HepG2 (cell line): Measurements from ENCODE around the gene SEMA3F. TPM values are rescaled to one million over a fixed set of nuclear protein-coding genes. Genes with fewer than 3 reads are reported as not detected.

ENCODE experiments used
- DBP ChIP-seq: sonication (generic); formaldehyde crosslinking; IDR thresholded peaks from 2 replicates; pipeline ENCODE4 v1.4.0; 2020; ENCODE audit warnings: missing genetic modification reagents; ENCODE audit errors: not compliant biosample characterization
- FOXJ3 ChIP-seq: sonication (generic); formaldehyde crosslinking; IDR thresholded peaks from 2 replicates; pipeline ENCODE4 v1.4.0; 2020; ENCODE audit warnings: missing genetic modification reagents, mild to moderate bottlenecking, borderline replicate concordance
- KAT8 ChIP-seq: IDR thresholded peaks from 2 replicates; pipeline ENCODE4 v1.6.1; 2016; ENCODE audit warnings: missing genetic modification reagents, missing compliant biosample characterization
- KMT2B ChIP-seq: IDR thresholded peaks from 2 replicates; pipeline ENCODE4 v1.6.1; 2016; ENCODE audit warnings: missing genetic modification reagents, missing compliant biosample characterization
- MLXIP ChIP-seq: sonication (generic); formaldehyde crosslinking; IDR thresholded peaks from 2 replicates; pipeline ENCODE4 v1.9.0; 2021; ENCODE audit warnings: missing genetic modification reagents, borderline replicate concordance
- NCOA5 ChIP-seq: sonication (generic); formaldehyde crosslinking; IDR thresholded peaks from 2 replicates; pipeline ENCODE4 v1.4.0; 2020; ENCODE audit warnings: missing genetic modification reagents
- SETDB1 ChIP-seq: sonication (generic); formaldehyde crosslinking; IDR thresholded peaks from 2 replicates; pipeline ENCODE4 v1.5.1; 2020; ENCODE audit warnings: missing genetic modification reagents, mild to moderate bottlenecking, borderline replicate concordance
- SNAI1 ChIP-seq: sonication (generic); formaldehyde crosslinking; IDR thresholded peaks from 2 replicates; pipeline ENCODE4 v1.5.0; 2020; ENCODE audit warnings: mild to moderate bottlenecking, missing genetic modification reagents, borderline replicate concordance
- ZFP36L2 ChIP-seq: sonication (generic); formaldehyde crosslinking; IDR thresholded peaks from 2 replicates; pipeline ENCODE4 v1.4.0; 2020; ENCODE audit warnings: missing genetic modification reagents
- ZNF253 ChIP-seq: sonication (generic); formaldehyde crosslinking; IDR thresholded peaks from 2 replicates; pipeline ENCODE4 v1.8.0; 2022; ENCODE audit warnings: mild to moderate bottlenecking, missing genetic modification reagents, borderline replicate concordance
- ZNF552 ChIP-seq: sonication (generic); formaldehyde crosslinking; IDR thresholded peaks from 2 replicates; pipeline ENCODE4 v1.9.0; 2022; ENCODE audit warnings: missing genetic modification reagents, mild to moderate bottlenecking, borderline replicate concordance
- polyA plus RNA-seq, 8 experiments: library from polyadenylated mRNA; depleted of rRNA in 3 of 8; stranded (reverse) in 7 of 8; unstranded in 1 of 8; fragments of >200 nt; fragmentation: Illumina TruSeq in 4 of 8; extraction: Trizol in 4 of 8; gene quantifications; 2 replicates each; pipeline versions ENCODE4 v1.2.1 to v1.2.3, GENCODE V29; 2011 to 2016; ENCODE audit warnings: low read depth in 4 of 8, missing spikeins in 1 of 8, mixed read lengths in 1 of 8; ENCODE audit not compliant: insufficient read depth in 1 of 8
- total RNA-seq, 5 experiments: library from RNA; depleted of rRNA; stranded (reverse); fragments of >200 nt; fragmentation: Illumina TruSeq; extraction: Trizol; gene quantifications; 2 replicates each; pipeline ENCODE4 v1.2.3, GENCODE V29; 2016; ENCODE audit warnings: low read depth in 1 of 5
- TF ChIP-seq, protein P1 (sequence below): sonication (generic); formaldehyde crosslinking; IDR thresholded peaks from 2 replicates; pipeline ENCODE4 v1.5.0; 2020; ENCODE audit warnings: mild to moderate bottlenecking, missing genetic modification reagents, borderline replicate concordance
- TF ChIP-seq, protein P2 (sequence below): sonication (generic); formaldehyde crosslinking; IDR thresholded peaks from 2 replicates; pipeline ENCODE4 v1.8.0; 2022; ENCODE audit warnings: mild to moderate bottlenecking, missing genetic modification reagents
- TF ChIP-seq, protein P3 (sequence below): sonication (generic); formaldehyde crosslinking; IDR thresholded peaks from 2 replicates; pipeline ENCODE4 v1.4.0; 2020; ENCODE audit warnings: missing genetic modification reagents

The SEMA3F gene
- total and polyA plus RNA-seq, 2 of the 13 experiments (the other 11 are each of a cell fraction or from before 2014, with no cell fraction given), result 7.6 to 17.2 TPM

- TF ChIP-seq ZNF552 (CRISPR knock-in tag) (no peak), MLXIP (no peak), SETDB1 (CRISPR knock-in tag) (no peak), KAT8 (CRISPR knock-in tag) (peak; percentile 62; the same call in 1 of the 2 replicates), NCOA5 (CRISPR knock-in tag) (no peak), SNAI1 (CRISPR knock-in tag) (no peak; the same call in 1 of the 2 replicates), DBP (CRISPR knock-in tag) (no peak), FOXJ3 (CRISPR knock-in tag) (peak; percentile 67; the same call in 1 of the 2 replicates), ZNF253 (no peak), KMT2B (CRISPR knock-in tag) (no peak), ZFP36L2 (CRISPR knock-in tag) (no peak)
- TF ChIP-seq, protein P1, sequence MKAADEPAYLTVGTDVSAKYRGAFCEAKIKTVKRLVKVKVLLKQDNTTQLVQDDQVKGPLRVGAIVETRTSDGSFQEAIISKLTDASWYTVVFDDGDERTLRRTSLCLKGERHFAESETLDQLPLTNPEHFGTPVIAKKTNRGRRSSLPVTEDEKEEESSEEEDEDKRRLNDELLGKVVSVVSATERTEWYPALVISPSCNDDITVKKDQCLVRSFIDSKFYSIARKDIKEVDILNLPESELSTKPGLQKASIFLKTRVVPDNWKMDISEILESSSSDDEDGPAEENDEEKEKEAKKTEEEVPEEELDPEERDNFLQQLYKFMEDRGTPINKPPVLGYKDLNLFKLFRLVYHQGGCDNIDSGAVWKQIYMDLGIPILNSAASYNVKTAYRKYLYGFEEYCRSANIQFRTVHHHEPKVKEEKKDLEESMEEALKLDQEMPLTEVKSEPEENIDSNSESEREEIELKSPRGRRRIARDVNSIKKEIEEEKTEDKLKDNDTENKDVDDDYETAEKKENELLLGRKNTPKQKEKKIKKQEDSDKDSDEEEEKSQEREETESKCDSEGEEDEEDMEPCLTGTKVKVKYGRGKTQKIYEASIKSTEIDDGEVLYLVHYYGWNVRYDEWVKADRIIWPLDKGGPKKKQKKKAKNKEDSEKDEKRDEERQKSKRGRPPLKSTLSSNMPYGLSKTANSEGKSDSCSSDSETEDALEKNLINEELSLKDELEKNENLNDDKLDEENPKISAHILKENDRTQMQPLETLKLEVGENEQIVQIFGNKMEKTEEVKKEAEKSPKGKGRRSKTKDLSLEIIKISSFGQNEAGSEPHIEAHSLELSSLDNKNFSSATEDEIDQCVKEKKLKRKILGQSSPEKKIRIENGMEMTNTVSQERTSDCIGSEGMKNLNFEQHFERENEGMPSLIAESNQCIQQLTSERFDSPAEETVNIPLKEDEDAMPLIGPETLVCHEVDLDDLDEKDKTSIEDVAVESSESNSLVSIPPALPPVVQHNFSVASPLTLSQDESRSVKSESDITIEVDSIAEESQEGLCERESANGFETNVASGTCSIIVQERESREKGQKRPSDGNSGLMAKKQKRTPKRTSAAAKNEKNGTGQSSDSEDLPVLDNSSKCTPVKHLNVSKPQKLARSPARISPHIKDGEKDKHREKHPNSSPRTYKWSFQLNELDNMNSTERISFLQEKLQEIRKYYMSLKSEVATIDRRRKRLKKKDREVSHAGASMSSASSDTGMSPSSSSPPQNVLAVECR (CRISPR knock-in tag), result no peak; the same call in 1 of the 2 replicates
- TF ChIP-seq, protein P2, sequence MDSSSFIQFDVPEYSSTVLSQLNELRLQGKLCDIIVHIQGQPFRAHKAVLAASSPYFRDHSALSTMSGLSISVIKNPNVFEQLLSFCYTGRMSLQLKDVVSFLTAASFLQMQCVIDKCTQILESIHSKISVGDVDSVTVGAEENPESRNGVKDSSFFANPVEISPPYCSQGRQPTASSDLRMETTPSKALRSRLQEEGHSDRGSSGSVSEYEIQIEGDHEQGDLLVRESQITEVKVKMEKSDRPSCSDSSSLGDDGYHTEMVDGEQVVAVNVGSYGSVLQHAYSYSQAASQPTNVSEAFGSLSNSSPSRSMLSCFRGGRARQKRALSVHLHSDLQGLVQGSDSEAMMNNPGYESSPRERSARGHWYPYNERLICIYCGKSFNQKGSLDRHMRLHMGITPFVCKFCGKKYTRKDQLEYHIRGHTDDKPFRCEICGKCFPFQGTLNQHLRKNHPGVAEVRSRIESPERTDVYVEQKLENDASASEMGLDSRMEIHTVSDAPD (CRISPR knock-in tag), result peak; percentile 77; the same call in 1 of the 2 replicates
- TF ChIP-seq, protein P3, sequence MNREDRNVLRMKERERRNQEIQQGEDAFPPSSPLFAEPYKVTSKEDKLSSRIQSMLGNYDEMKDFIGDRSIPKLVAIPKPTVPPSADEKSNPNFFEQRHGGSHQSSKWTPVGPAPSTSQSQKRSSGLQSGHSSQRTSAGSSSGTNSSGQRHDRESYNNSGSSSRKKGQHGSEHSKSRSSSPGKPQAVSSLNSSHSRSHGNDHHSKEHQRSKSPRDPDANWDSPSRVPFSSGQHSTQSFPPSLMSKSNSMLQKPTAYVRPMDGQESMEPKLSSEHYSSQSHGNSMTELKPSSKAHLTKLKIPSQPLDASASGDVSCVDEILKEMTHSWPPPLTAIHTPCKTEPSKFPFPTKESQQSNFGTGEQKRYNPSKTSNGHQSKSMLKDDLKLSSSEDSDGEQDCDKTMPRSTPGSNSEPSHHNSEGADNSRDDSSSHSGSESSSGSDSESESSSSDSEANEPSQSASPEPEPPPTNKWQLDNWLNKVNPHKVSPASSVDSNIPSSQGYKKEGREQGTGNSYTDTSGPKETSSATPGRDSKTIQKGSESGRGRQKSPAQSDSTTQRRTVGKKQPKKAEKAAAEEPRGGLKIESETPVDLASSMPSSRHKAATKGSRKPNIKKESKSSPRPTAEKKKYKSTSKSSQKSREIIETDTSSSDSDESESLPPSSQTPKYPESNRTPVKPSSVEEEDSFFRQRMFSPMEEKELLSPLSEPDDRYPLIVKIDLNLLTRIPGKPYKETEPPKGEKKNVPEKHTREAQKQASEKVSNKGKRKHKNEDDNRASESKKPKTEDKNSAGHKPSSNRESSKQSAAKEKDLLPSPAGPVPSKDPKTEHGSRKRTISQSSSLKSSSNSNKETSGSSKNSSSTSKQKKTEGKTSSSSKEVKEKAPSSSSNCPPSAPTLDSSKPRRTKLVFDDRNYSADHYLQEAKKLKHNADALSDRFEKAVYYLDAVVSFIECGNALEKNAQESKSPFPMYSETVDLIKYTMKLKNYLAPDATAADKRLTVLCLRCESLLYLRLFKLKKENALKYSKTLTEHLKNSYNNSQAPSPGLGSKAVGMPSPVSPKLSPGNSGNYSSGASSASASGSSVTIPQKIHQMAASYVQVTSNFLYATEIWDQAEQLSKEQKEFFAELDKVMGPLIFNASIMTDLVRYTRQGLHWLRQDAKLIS (CRISPR knock-in tag), result no peak
Measured at GRCh38 chr3:50210510-50211367, 55.6 kb downstream of the SEMA3F start (continued).
